Endodermal cell (in vitro differentiated cells): ENCODE data around the gene STARD4. TPM values are rescaled to one million over a fixed set of nuclear protein-coding genes. Genes with fewer than 3 reads are reported as not detected.

ENCODE experiments used
- DNase-seq: peaks from one replicate; pipeline ENCODE4 v3.0.0-alpha.2; 2017
- H3K27ac ChIP-seq: 2 replicates; pipeline ENCODE4 v1.5.1; 2013; ENCODE audit warnings: mild to moderate bottlenecking, low read depth, low read length, moderate library complexity
- H3K27me3 ChIP-seq: 2 replicates; pipeline ENCODE4 v1.6.1; 2013; ENCODE audit warnings: mild to moderate bottlenecking, low read length, moderate library complexity; ENCODE audit not compliant: insufficient read depth, control insufficient read depth, poor library complexity, severe bottlenecking
- H3K36me3 ChIP-seq: 2 replicates; pipeline ENCODE4 v1.7.0; 2013; ENCODE audit warnings: mild to moderate bottlenecking, low read length, moderate library complexity; ENCODE audit not compliant: control insufficient read depth, insufficient read depth
- H3K4me1 ChIP-seq: one replicate; pipeline ENCODE4 v1.7.0; 2013; ENCODE audit warnings: low read length; ENCODE audit not compliant: control insufficient read depth, insufficient read depth
- H3K4me3 ChIP-seq: 2 replicates; pipeline ENCODE4 v1.5.1; 2013; ENCODE audit warnings: mild to moderate bottlenecking, low read length, moderate library complexity
- H3K9ac ChIP-seq: 2 replicates; pipeline ENCODE4 v1.6.1; 2013; ENCODE audit warnings: mild to moderate bottlenecking, low read length, moderate library complexity; ENCODE audit not compliant: poor library complexity, severe bottlenecking; ENCODE audit errors: extremely low read depth
- H3K9me3 ChIP-seq: 2 replicates; pipeline ENCODE4 v1.6.1; 2013; ENCODE audit warnings: mild to moderate bottlenecking, low read length, moderate library complexity; ENCODE audit not compliant: control insufficient read depth
- H3K27ac Mint-ChIP-seq: 2 replicates; pipeline ENCODE4 v1.8.0; 2020; ENCODE audit warnings: mixed read lengths
- H3K27me3 Mint-ChIP-seq: 2 replicates; pipeline ENCODE4 v1.8.0; 2021; ENCODE audit warnings: mild to moderate bottlenecking, mixed read lengths; ENCODE audit not compliant: insufficient read depth
- H3K36me3 Mint-ChIP-seq: 2 replicates; pipeline ENCODE4 v1.8.0; 2020; ENCODE audit warnings: low read depth, mixed read lengths
- H3K4me1 Mint-ChIP-seq: 2 replicates; pipeline ENCODE4 v1.8.0; 2020; ENCODE audit warnings: mixed read lengths
- H3K4me3 Mint-ChIP-seq: 2 replicates; pipeline ENCODE4 v1.8.0; 2020; ENCODE audit warnings: mild to moderate bottlenecking, moderate library complexity, mixed read lengths
- H3K9me3 Mint-ChIP-seq: 2 replicates; pipeline ENCODE4 v1.8.0; 2020; ENCODE audit warnings: mild to moderate bottlenecking, mixed read lengths
- CTCF ChIP-seq: fragments of 200-600 bp; sonication (generic); conservative IDR thresholded peaks from 2 replicates; pipeline ENCODE4 v1.5.0; 2021; ENCODE audit warnings: antibody characterized with exemption, mild to moderate bottlenecking
- WGBS, 2 experiments: methylation state at CpG; one replicate each; pipeline versions ENCODE4 v1.1.5 to v1.1.7; 2013; ENCODE audit warnings: missing lambda C conversion rate in 2 of 2, mixed read lengths in 1 of 2; ENCODE audit not compliant: insufficient coverage in 1 of 2, insufficient read length in 1 of 2; 5-methylcytosine and 5-hydroxymethylcytosine counted together
- total RNA-seq, 2 donors: library from RNA; stranded (reverse); fragmentation: NEBNext Ultra II Directional in 1 of 2; extraction: Animal tissue kit (Norgen Biotek cat#: 25700) in 1 of 2; gene quantifications; 2 replicates in 1 of 2; 3 replicates in 1 of 2; pipeline ENCODE4 v1.2.1, GENCODE V29; 2021

Gene STARD4
- total RNA-seq, 2 donors from 2014 or later = 29.5 to 40.7 TPM

GRCh38 chr5:111494355-111494999 lies 17.9 kb downstream of the STARD4 start:
- Mint-ChIP-seq H3K36me3 (peaks cover 17% of the 10 kb centered on the region), H3K4me1 (no peaks in the 10 kb centered on the region), H3K27me3 (no peaks in the 10 kb centered on the region), H3K27ac (peak overlapping the region; percentile 56), H3K4me3 (no peak overlapping the region), H3K9me3 (no peaks in the 10 kb centered on the region)
- 96 to 100% methylated on average over 2 of the region's 2 CpGs for WGBS, 2 experiments
- no peaks in the 10 kb centered on the region for H3K27me3 ChIP-seq
- TF ChIP-seq CTCF = no peak
- no peak overlapping the region for H3K9ac ChIP-seq
- no peaks in the 10 kb centered on the region for H3K4me1 ChIP-seq
- H3K9me3 ChIP-seq = no peaks in the 10 kb centered on the region
- no peak for DNase-seq
- H3K36me3 ChIP-seq = peaks cover 38% of the 10 kb centered on the region
- H3K27ac ChIP-seq = peak overlapping the region; percentile 9
- no peak overlapping the region for H3K4me3 ChIP-seq

- Mint-ChIP-seq H3K4me1 (no peaks in the 10 kb centered on the region), H3K4me3 (no peak overlapping the region), H3K27me3 (no peaks in the 10 kb centered on the region)
Observed at GRCh38 chr5:111493031-111493430, 19.3 kb downstream of the STARD4 start.

GRCh38 chr5:111488353-111488752 lies 24.0 kb downstream of the STARD4 start:
- no peaks in the 10 kb centered on the region for H3K36me3 Mint-ChIP-seq
- no peaks in the 10 kb centered on the region for H3K27me3 ChIP-seq
- H3K4me1 Mint-ChIP-seq = no peaks in the 10 kb centered on the region
- H3K27ac Mint-ChIP-seq = no peak overlapping the region
- no peak overlapping the region for H3K27ac ChIP-seq
- no peak overlapping the region for H3K9ac ChIP-seq
- H3K27me3 Mint-ChIP-seq = no peaks in the 10 kb centered on the region
- H3K4me1 ChIP-seq = no peaks in the 10 kb centered on the region
- H3K4me3 Mint-ChIP-seq = no peak overlapping the region
- TF ChIP-seq CTCF = no peak
- H3K9me3 ChIP-seq = no peaks in the 10 kb centered on the region
- H3K9me3 Mint-ChIP-seq = no peaks in the 10 kb centered on the region
- H3K36me3 ChIP-seq = no peaks in the 10 kb centered on the region
- no peak for DNase-seq
- H3K4me3 ChIP-seq = no peak overlapping the region

More at GRCh38 chr5:111493031-111493430, 19.3 kb downstream of the STARD4 start:
- WGBS, 2 experiments = 93 to 100% methylated on average over 2 of the region's 2 CpGs
- peaks cover 7% of the 10 kb centered on the region for H3K36me3 Mint-ChIP-seq
- Histone ChIP-seq H3K9ac (no peak overlapping the region), H3K9me3 (no peaks in the 10 kb centered on the region), H3K4me3 (no peak overlapping the region), H3K4me1 (no peaks in the 10 kb centered on the region), H3K36me3 (peaks cover 26% of the 10 kb centered on the region), H3K27ac (no peak overlapping the region), H3K27me3 (no peaks in the 10 kb centered on the region)
- no peak for DNase-seq
- no peak overlapping the region for H3K27ac Mint-ChIP-seq
- H3K9me3 Mint-ChIP-seq = no peaks in the 10 kb centered on the region
- TF ChIP-seq CTCF = no peak
